Endothelial cell of umbilical vein (primary cell): ENCODE measurements around the gene GTF2E1. TPM values are rescaled to one million over a fixed set of nuclear protein-coding genes. Genes with fewer than 3 reads are reported as not detected.

Source experiments
- BruUV-seq: library from RNA; stranded (reverse); fragments of 400-500 nt; replicated peaks from 2 replicates; lab custom pipeline; 2021; lab: Mats Ljungman, UMichigan
- CTCF ChIA-PET: fragments of 300-600, 350-600 bp; sonication (Branson Sonifier 250); formaldehyde crosslinking; loops from one replicate; lab custom pipeline; 2021; ENCODE audit warnings: antibody characterized with exemption, inconsistent platforms; lab: Charles Lee
- POLR2A ChIA-PET: fragments of 300-600, 350-600 bp; sonication (Branson Sonifier 250); formaldehyde crosslinking; loops from one replicate; lab custom pipeline; 2021; ENCODE audit warnings: antibody characterized with exemption, inconsistent platforms; lab: Charles Lee
- DNase-seq: peaks from one replicate; pipeline ENCODE4 v3.0.0-alpha.2; 2011; ENCODE audit warnings: low read depth, low spot score
- FAIRE-seq: peaks from 2 replicates; lab custom pipeline; 2011; peaks lifted over from hg19 to GRCh38; lab: Jason Lieb, UNC
- H2AFZ ChIP-seq: 2 replicates; pipeline ENCODE4 v1.6.0; 2012; ENCODE audit warnings: low read depth, low read length, control low read depth, inconsistent platforms
- H3K27ac ChIP-seq: 2 replicates; pipeline ENCODE4 v1.5.1; 2011; ENCODE audit warnings: low read depth, mild to moderate bottlenecking, control low read depth, low read length, moderate library complexity; ENCODE audit not compliant: insufficient read depth
- H3K27me3 ChIP-seq, 2 experiments: 2 replicates each; pipeline versions ENCODE4 v1.6.0 to v1.6.1; 2011; ENCODE audit warnings: low read length in 2 of 2, mixed read lengths in 1 of 2; ENCODE audit not compliant: control insufficient read depth in 2 of 2, insufficient read depth in 2 of 2
- H3K36me3 ChIP-seq, 2 experiments: 2 replicates in 1 of 2; 3 replicates in 1 of 2; pipeline ENCODE4 v1.5.1; 2011; ENCODE audit warnings: low read length in 2 of 2, mild to moderate bottlenecking in 1 of 2, moderate library complexity in 1 of 2; ENCODE audit not compliant: control insufficient read depth in 2 of 2, insufficient read depth in 2 of 2; ENCODE audit errors: extremely low read depth in 1 of 2
- H3K4me1 ChIP-seq: 3 replicates; pipeline ENCODE4 v1.5.1; 2011; ENCODE audit warnings: mild to moderate bottlenecking, low read length; ENCODE audit not compliant: control insufficient read depth, insufficient read depth; ENCODE audit errors: extremely low read depth
- H3K4me2 ChIP-seq: 2 replicates; pipeline ENCODE4 v1.6.1; 2011; ENCODE audit warnings: low read length, control low read depth, mixed read lengths; ENCODE audit not compliant: insufficient read depth
- H3K4me3 ChIP-seq, 3 experiments: fragments of 200-600 bp in 1 of 3; sonication (generic), shearing (Covaris generic) in 1 of 3; replicated peaks in 1 of 3; 2 replicates each; pipeline ENCODE4 v1.5.1; 2011 to 2016; ENCODE audit warnings: control low read depth in 3 of 3, low read length in 3 of 3, mild to moderate bottlenecking in 2 of 3, inconsistent platforms in 1 of 3, low read depth in 1 of 3, moderate library complexity in 1 of 3; ENCODE audit not compliant: insufficient read depth in 1 of 3
- H3K79me2 ChIP-seq: 2 replicates; pipeline ENCODE4 v1.6.0; 2012; ENCODE audit warnings: low read length, inconsistent platforms; ENCODE audit not compliant: control insufficient read depth, insufficient read depth
- H3K9ac ChIP-seq: replicated peaks from 2 replicates; pipeline ENCODE3; 2011; ENCODE audit warnings: low read length, control low read depth; ENCODE audit not compliant: insufficient read depth; ENCODE audit errors: extremely low read depth
- H3K9me1 ChIP-seq: replicated peaks from 3 replicates; pipeline ENCODE4 v1.6.0; 2011; ENCODE audit warnings: mild to moderate bottlenecking, low read length; ENCODE audit not compliant: control insufficient read depth, insufficient read depth; ENCODE audit errors: extremely low read depth
- H3K9me3 ChIP-seq: replicated peaks from 2 replicates; pipeline ENCODE4 v1.5.1; 2012; ENCODE audit warnings: low read length, inconsistent platforms; ENCODE audit not compliant: control insufficient read depth, insufficient read depth
- H4K20me1 ChIP-seq: replicated peaks from 2 replicates; pipeline ENCODE3; 2011; ENCODE audit warnings: mild to moderate bottlenecking, low read length; ENCODE audit not compliant: control insufficient read depth, insufficient read depth; ENCODE audit errors: extremely low read depth
- EZH2 ChIP-seq: IDR thresholded peaks from 2 replicates; pipeline ENCODE4 v1.6.1; 2012; ENCODE audit warnings: borderline replicate concordance, low read depth, mild to moderate bottlenecking, moderate library complexity, low read length, inconsistent platforms; ENCODE audit not compliant: severe bottlenecking
- FOS ChIP-seq: IDR thresholded peaks from 2 replicates; pipeline ENCODE4 v1.6.1; 2011; ENCODE audit warnings: mild to moderate bottlenecking, low read length, moderate library complexity, borderline replicate concordance; ENCODE audit not compliant: insufficient read depth
- GATA2 ChIP-seq: IDR thresholded peaks from 2 replicates; pipeline ENCODE4 v1.7.0; 2011; ENCODE audit warnings: low read depth, mild to moderate bottlenecking, moderate library complexity, mixed read lengths, low read length; ENCODE audit not compliant: insufficient read length, insufficient read depth
- JUN ChIP-seq: IDR thresholded peaks from 2 replicates; pipeline ENCODE4 v1.6.1; 2011; ENCODE audit warnings: borderline replicate concordance, low read depth; ENCODE audit not compliant: insufficient read length, insufficient read depth
- MYC ChIP-seq: IDR thresholded peaks from one replicate; pipeline ENCODE4 v1.6.1; 2011; ENCODE audit warnings: mild to moderate bottlenecking, low read depth, low read length
- POLR2A ChIP-seq: IDR thresholded peaks from 2 replicates; pipeline ENCODE4 v1.6.1; 2012; ENCODE audit warnings: low read depth, mild to moderate bottlenecking, control low read depth, low read length
- POLR2AphosphoS5 ChIP-seq: IDR thresholded peaks from 2 replicates; pipeline ENCODE4 v1.6.1; 2012; ENCODE audit warnings: low read depth, mild to moderate bottlenecking, control low read depth, low read length, moderate library complexity; ENCODE audit not compliant: insufficient read depth
- dilution Hi-C: fragments of 300-500 bp; cut with MboI; formaldehyde crosslinking; loops from one replicate; pipeline ENCODE4 v1.15.0; 2019; ENCODE audit warnings: low sequenced_read_pairs; ENCODE audit not compliant: extremely low pct_ligation_motif_present
- intact Hi-C: fragments of 100-400 bp; cut with micrococcal nuclease; formaldehyde crosslinking; loops from one replicate; pipeline ENCODE4 v1.10.0; 2022
- polyA plus RNA-seq, 4 experiments: library from polyadenylated mRNA; depleted of rRNA in 3 of 4; stranded (reverse) in 3 of 4; unstranded in 1 of 4; fragments of >200 nt; gene quantifications; 2 replicates each; pipeline versions ENCODE4 v1.2.1 to v1.2.3, GENCODE V29; 2011 to 2012; ENCODE audit warnings: missing spikeins in 1 of 4
- total RNA-seq: library from RNA; stranded (reverse); gene quantifications from 2 replicates; pipeline ENCODE4 v1.2.3, GENCODE V29; 2021
- TF ChIP-seq, protein P1 (sequence below), 2 donors: IDR thresholded peaks; 1 replicate in 1 of 2; 2 replicates in 1 of 2; pipeline ENCODE4 v1.5.1; 2011; ENCODE audit warnings: low read length in 2 of 2, mild to moderate bottlenecking in 2 of 2, moderate library complexity in 2 of 2, control low read depth in 1 of 2, inconsistent platforms in 1 of 2, low read depth in 1 of 2; ENCODE audit not compliant: insufficient read depth in 1 of 2; ENCODE audit errors: extremely low read depth in 1 of 2
- TF ChIP-seq, protein P2 (sequence below): IDR thresholded peaks from 2 replicates; pipeline ENCODE4 v1.6.1; 2011; ENCODE audit not compliant: insufficient read depth, insufficient read length

Gene GTF2E1
- total and polyA plus RNA-seq, 2 donors (not counting 3 experiments of a cell fraction or from before 2014, with no cell fraction given), result 10.6 to 27.7 TPM

DNA sequence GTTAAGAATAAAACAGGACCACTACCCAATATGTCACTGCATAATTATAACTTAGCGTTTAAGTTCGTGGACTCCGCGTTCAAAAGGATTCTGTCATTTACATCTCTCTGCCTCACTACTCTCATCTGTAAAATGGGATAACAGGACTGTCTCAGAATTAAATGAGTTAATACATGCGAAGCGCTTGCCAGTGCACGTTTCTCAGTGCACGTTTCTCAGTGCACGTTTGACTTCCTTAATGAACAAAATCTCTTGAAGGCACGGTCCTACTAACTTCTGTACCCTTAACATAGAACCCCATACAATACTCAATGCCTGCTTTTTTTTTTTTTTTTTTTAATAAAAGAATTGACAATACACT lies 727 bp upstream of the GTF2E1 start:
- ChIA-PET POLR2A (interaction anchor here (1.0 to 1.1 kb wide), 2 partner anchors 39 to 63 kb away, joined by 4 read pairs; no protein-coding TSS in a partner anchor), CTCF (interaction anchor here (0.6 to 3.6 kb wide), 4 partner anchors 27 to 174 kb away, joined by 3 to 28 read pairs (median 4); no protein-coding TSS in a partner anchor)
- H3K36me3 ChIP-seq, result peaks cover 0 to 2% of the 10 kb centered on the region in 2 experiments
- peaks cover 29% of the 10 kb centered on the region for H3K4me1 ChIP-seq
- BruUV-seq, result TSS peak; percentile 58
- DNase-seq (no peak), FAIRE-seq (peak; percentile 46)
- intact Hi-C loops, result loop anchor here (1.0 to 5.0 kb wide), 8 partner anchors 39 to 181 kb away; partner anchors contain the start of genes NDUFB4 and STXBP5L
- H3K4me2 ChIP-seq, result peak overlapping the region; percentile 87
- peak overlapping the region; percentile 23 to 96 (median 81) for H3K4me3 ChIP-seq
- dilution Hi-C loops, result no loop called here
- H3K9me1 ChIP-seq, result no peaks in the 10 kb centered on the region
- H3K9me3 ChIP-seq, result no peaks in the 10 kb centered on the region
- H3K27ac ChIP-seq, result peak overlapping the region; percentile 93
- peaks cover 43% of the 10 kb centered on the region for H3K79me2 ChIP-seq
- TF ChIP-seq POLR2AphosphoS5, result no peak
- TF ChIP-seq FOS, result no peak
- TF ChIP-seq, protein P1, sequence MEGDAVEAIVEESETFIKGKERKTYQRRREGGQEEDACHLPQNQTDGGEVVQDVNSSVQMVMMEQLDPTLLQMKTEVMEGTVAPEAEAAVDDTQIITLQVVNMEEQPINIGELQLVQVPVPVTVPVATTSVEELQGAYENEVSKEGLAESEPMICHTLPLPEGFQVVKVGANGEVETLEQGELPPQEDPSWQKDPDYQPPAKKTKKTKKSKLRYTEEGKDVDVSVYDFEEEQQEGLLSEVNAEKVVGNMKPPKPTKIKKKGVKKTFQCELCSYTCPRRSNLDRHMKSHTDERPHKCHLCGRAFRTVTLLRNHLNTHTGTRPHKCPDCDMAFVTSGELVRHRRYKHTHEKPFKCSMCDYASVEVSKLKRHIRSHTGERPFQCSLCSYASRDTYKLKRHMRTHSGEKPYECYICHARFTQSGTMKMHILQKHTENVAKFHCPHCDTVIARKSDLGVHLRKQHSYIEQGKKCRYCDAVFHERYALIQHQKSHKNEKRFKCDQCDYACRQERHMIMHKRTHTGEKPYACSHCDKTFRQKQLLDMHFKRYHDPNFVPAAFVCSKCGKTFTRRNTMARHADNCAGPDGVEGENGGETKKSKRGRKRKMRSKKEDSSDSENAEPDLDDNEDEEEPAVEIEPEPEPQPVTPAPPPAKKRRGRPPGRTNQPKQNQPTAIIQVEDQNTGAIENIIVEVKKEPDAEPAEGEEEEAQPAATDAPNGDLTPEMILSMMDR (IDR thresholded peaks at IDR 0.05; ENCODE audit: extremely low read depth in 1 of 2, insufficient read depth in 1 of 2, low read depth in 1 of 2, low read length in 2 of 2), result no peak
- no peak for TF ChIP-seq JUN
- TF ChIP-seq, protein P2, sequence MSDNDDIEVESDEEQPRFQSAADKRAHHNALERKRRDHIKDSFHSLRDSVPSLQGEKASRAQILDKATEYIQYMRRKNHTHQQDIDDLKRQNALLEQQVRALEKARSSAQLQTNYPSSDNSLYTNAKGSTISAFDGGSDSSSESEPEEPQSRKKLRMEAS, result no peak
- no peak for TF ChIP-seq MYC
- TF ChIP-seq EZH2, result no peak
- TF ChIP-seq GATA2, result no peak
- no peak for TF ChIP-seq POLR2A
- no peaks in the 10 kb centered on the region for H3K27me3 ChIP-seq
- H3K9ac ChIP-seq, result peak overlapping the region; percentile 95
- H4K20me1 ChIP-seq, result no peaks in the 10 kb centered on the region
- H2AFZ ChIP-seq, result peak overlapping the region; percentile 5
